H1 (cell line): ENCODE results near the gene SESN3. TPM values are rescaled to one million over a fixed set of nuclear protein-coding genes. Genes with fewer than 3 reads are reported as not detected.

ENCODE experiments used
- CTCF ChIA-PET: fragments of 300-600 bp; sonication (Branson Sonifier 250); formaldehyde crosslinking; loops from one replicate; lab custom pipeline; 2021; ENCODE audit not compliant: partially characterized antibody; lab: Charles Lee
- POLR2A ChIA-PET: fragments of 300-600 bp; sonication (Branson Sonifier 250); formaldehyde crosslinking; loops from one replicate; lab custom pipeline; 2021; ENCODE audit warnings: inconsistent platforms; ENCODE audit not compliant: partially characterized antibody; lab: Charles Lee
- DNase-seq, 2 experiments: peaks; one replicate each; pipeline versions ENCODE4 v3.0.0 to v3.0.0-alpha.2; 2010 to 2022; ENCODE audit warnings: low spot score in 2 of 2, low read depth in 1 of 2, mixed read lengths in 1 of 2
- FAIRE-seq: peaks from 2 replicates; lab custom pipeline; 2011; peaks lifted over from hg19 to GRCh38; lab: Jason Lieb, UNC
- H2AFZ ChIP-seq: 2 replicates; pipeline ENCODE4 v1.8.1; 2012; ENCODE audit warnings: low read length, inconsistent platforms
- H2AK5ac ChIP-seq: 2 replicates; pipeline ENCODE4 v1.6.1; 2013; ENCODE audit warnings: low read depth, low read length
- H2BK120ac ChIP-seq: replicated peaks from 2 replicates; pipeline ENCODE3; 2013; ENCODE audit warnings: low read depth, low read length, inconsistent platforms
- H2BK12ac ChIP-seq: 2 replicates; pipeline ENCODE4 v1.6.1; 2013; ENCODE audit warnings: low read depth, low read length
- H2BK15ac ChIP-seq: 2 replicates; pipeline ENCODE4 v1.6.1; 2013; ENCODE audit warnings: low read length
- H2BK20ac ChIP-seq: 2 replicates; pipeline ENCODE4 v1.6.1; 2013; ENCODE audit warnings: low read length
- H2BK5ac ChIP-seq: 2 replicates; pipeline ENCODE4 v1.6.1; 2013; ENCODE audit warnings: low read depth, low read length
- H3K14ac ChIP-seq: 2 replicates; pipeline ENCODE4 v1.6.1; 2013; ENCODE audit warnings: inconsistent platforms; ENCODE audit not compliant: insufficient read length
- H3K18ac ChIP-seq: 2 replicates; pipeline ENCODE4 v1.6.1; 2013; ENCODE audit warnings: low read length; ENCODE audit errors: extremely low read depth
- H3K23ac ChIP-seq: 2 replicates; pipeline ENCODE4 v1.6.1; 2013; ENCODE audit warnings: inconsistent platforms; ENCODE audit not compliant: insufficient read length
- H3K23me2 ChIP-seq: 2 replicates; pipeline ENCODE4 v1.6.1; 2013; ENCODE audit warnings: low read depth, low read length
- H3K27ac ChIP-seq: 2 replicates; pipeline ENCODE4 v1.6.1; 2011; ENCODE audit warnings: low read depth, low read length, inconsistent platforms
- H3K27me3 ChIP-seq, 4 experiments: replicated peaks in 1 of 4; 1 replicate in 1 of 4; 2 replicates in 3 of 4; pipeline versions ENCODE4 v1.6.1 to v1.8.1; 2011 to 2013; ENCODE audit warnings: low read length in 3 of 4, mild to moderate bottlenecking in 3 of 4, inconsistent platforms in 2 of 4, mixed read lengths in 2 of 4, moderate library complexity in 1 of 4; ENCODE audit not compliant: control insufficient read depth in 3 of 4, insufficient read depth in 3 of 4; ENCODE audit errors: extremely low read depth in 1 of 4
- H3K36me3 ChIP-seq, 4 experiments: 2 replicates each; pipeline versions ENCODE4 v1.6.1 to v1.8.1; 2011 to 2013; ENCODE audit warnings: mild to moderate bottlenecking in 4 of 4, low read length in 3 of 4, moderate library complexity in 2 of 4, control low read depth in 1 of 4, inconsistent platforms in 1 of 4; ENCODE audit not compliant: insufficient read depth in 4 of 4, control insufficient read depth in 2 of 4
- H3K4ac ChIP-seq: replicated peaks from 2 replicates; pipeline ENCODE3; 2013; ENCODE audit warnings: low read length, low read depth, mixed read lengths, inconsistent platforms; ENCODE audit not compliant: insufficient read length
- H3K4me1 ChIP-seq, 4 experiments: replicated peaks in 1 of 4; 1 replicate in 1 of 4; 2 replicates in 3 of 4; pipeline versions ENCODE4 v1.6.1 to v1.8.1; 2011 to 2013; ENCODE audit warnings: low read length in 3 of 4, inconsistent platforms in 2 of 4, mixed read lengths in 1 of 4; ENCODE audit not compliant: insufficient read depth in 4 of 4, control insufficient read depth in 3 of 4
- H3K4me2 ChIP-seq, 2 experiments: 2 replicates each; pipeline versions ENCODE4 v1.6.1 to v1.8.1; 2011 to 2013; ENCODE audit warnings: low read depth in 2 of 2, low read length in 2 of 2, control low read depth in 1 of 2, inconsistent platforms in 1 of 2, mild to moderate bottlenecking in 1 of 2; ENCODE audit not compliant: insufficient read depth in 1 of 2
- H3K4me3 ChIP-seq, 4 experiments: fragments of 200-600, 300-600 bp in 1 of 4; sonication (generic), shearing (Covaris generic), sonication (Bioruptor Twin) in 1 of 4; 2 replicates each; pipeline versions ENCODE4 v1.5.1 to v1.8.1; 2011 to 2016; ENCODE audit warnings: low read length in 4 of 4, low read depth in 3 of 4, control low read depth in 2 of 4, inconsistent platforms in 2 of 4, mild to moderate bottlenecking in 2 of 4, mixed read lengths in 1 of 4, moderate library complexity in 1 of 4; ENCODE audit not compliant: insufficient read depth in 2 of 4; ENCODE audit errors: extremely low read depth in 1 of 4
- H3K56ac ChIP-seq: replicated peaks from 2 replicates; pipeline ENCODE3; 2013; ENCODE audit warnings: low read depth, mild to moderate bottlenecking, mixed read lengths, low read length, inconsistent platforms; ENCODE audit not compliant: insufficient read length
- H3K79me1 ChIP-seq: 2 replicates; pipeline ENCODE4 v1.6.1; 2013; ENCODE audit warnings: low read depth, low read length, control low read depth
- H3K79me2 ChIP-seq, 2 experiments: 2 replicates each; pipeline versions ENCODE4 v1.6.1 to v1.8.1; 2012 to 2013; ENCODE audit warnings: low read length in 2 of 2, mild to moderate bottlenecking in 2 of 2, inconsistent platforms in 1 of 2; ENCODE audit not compliant: insufficient read depth in 2 of 2, control insufficient read depth in 1 of 2
- H3K9ac ChIP-seq, 4 experiments: replicated peaks in 1 of 4; 1 replicate in 1 of 4; 2 replicates in 3 of 4; pipeline versions ENCODE4 v1.6.1 to v1.8.1; 2011 to 2013; ENCODE audit warnings: low read depth in 3 of 4, low read length in 3 of 4, control low read depth in 2 of 4, mild to moderate bottlenecking in 2 of 4, moderate library complexity in 2 of 4, inconsistent platforms in 1 of 4; ENCODE audit errors: extremely low read depth in 1 of 4
- H3K9me3 ChIP-seq, 2 experiments: 2 replicates each; pipeline versions ENCODE4 v1.6.1 to v1.8.1; 2012 to 2013; ENCODE audit warnings: mild to moderate bottlenecking in 2 of 2, moderate library complexity in 2 of 2, control low read depth in 1 of 2, inconsistent platforms in 1 of 2, low read depth in 1 of 2, low read length in 1 of 2, mixed read lengths in 1 of 2; ENCODE audit not compliant: insufficient read depth in 2 of 2
- H4K20me1 ChIP-seq, 2 experiments: replicated peaks in 1 of 2; 2 replicates each; pipeline versions ENCODE3 to v1.8.1; 2011 to 2013; ENCODE audit warnings: inconsistent platforms in 2 of 2, low read length in 2 of 2, mild to moderate bottlenecking in 1 of 2; ENCODE audit not compliant: insufficient read depth in 2 of 2, control insufficient read depth in 1 of 2
- H4K5ac ChIP-seq: 2 replicates; pipeline ENCODE4 v1.6.1; 2013; ENCODE audit warnings: low read length, low read depth, mixed read lengths, inconsistent platforms; ENCODE audit not compliant: insufficient read length
- H4K8ac ChIP-seq: 2 replicates; pipeline ENCODE4 v1.8.0; 2013; ENCODE audit warnings: mild to moderate bottlenecking, moderate library complexity, low read length, inconsistent platforms; ENCODE audit not compliant: insufficient read depth; ENCODE audit errors: extremely low read depth
- H4K91ac ChIP-seq: replicated peaks from 2 replicates; pipeline ENCODE3; 2013; ENCODE audit warnings: low read length, mixed read lengths, inconsistent platforms; ENCODE audit not compliant: insufficient read length
- ATF3 ChIP-seq: IDR thresholded peaks from 2 replicates; pipeline ENCODE4 v1.6.1; 2011; ENCODE audit warnings: low read depth, mild to moderate bottlenecking, low read length; ENCODE audit not compliant: insufficient read depth
- BACH1 ChIP-seq: IDR thresholded peaks from 2 replicates; pipeline ENCODE4 v1.6.1; 2012; ENCODE audit warnings: low read length, improper control_type of control experiment
- HDAC6 ChIP-seq: IDR thresholded peaks from one replicate; pipeline ENCODE4 v1.7.1; 2012; ENCODE audit warnings: low read depth, mild to moderate bottlenecking, inconsistent platforms, low read length, moderate library complexity
- MAFK ChIP-seq: IDR thresholded peaks from 2 replicates; pipeline ENCODE4 v1.6.1; 2012; ENCODE audit warnings: low read depth, mild to moderate bottlenecking, improper control_type of control experiment, low read length
- POU5F1 ChIP-seq: IDR thresholded peaks from 2 replicates; pipeline ENCODE4 v1.6.1; 2011; ENCODE audit warnings: low read depth, mild to moderate bottlenecking, low read length, moderate library complexity
- RBBP5 ChIP-seq: IDR thresholded peaks from 2 replicates; pipeline ENCODE4 v1.7.1; 2012; ENCODE audit warnings: low read depth, mild to moderate bottlenecking, inconsistent platforms, low read length, moderate library complexity, borderline replicate concordance
- RNF2 ChIP-seq: fragments of 200-900, 300-1000 bp; sonication (generic); IDR thresholded peaks from 2 replicates; pipeline ENCODE4 v1.7.1; 2016; ENCODE audit warnings: borderline replicate concordance, low read depth, mild to moderate bottlenecking, antibody characterized with exemption, low read length; ENCODE audit not compliant: poor library complexity, severe bottlenecking; ENCODE audit errors: missing control alignments
- TEAD4 ChIP-seq: IDR thresholded peaks from 2 replicates; pipeline ENCODE4 v1.6.1; 2012; ENCODE audit warnings: low read depth, low read length, inconsistent platforms, mixed read lengths
- ZNF274 ChIP-seq: IDR thresholded peaks from 2 replicates; pipeline ENCODE4 v1.7.0; 2012; ENCODE audit warnings: low read length, borderline replicate concordance; ENCODE audit errors: extremely low read depth
- WGBS, 2 experiments: shearing (Covaris generic) in 1 of 2; methylation state at CpG; one replicate each; pipeline versions ENCODE4 v1.1.6 to v1.1.7; 2013 to 2015; ENCODE audit warnings: low lambda C conversion rate in 2 of 2, mixed read lengths in 2 of 2, inconsistent platforms in 1 of 2, low coverage in 1 of 2, missing lambda C conversion rate in 1 of 2; ENCODE audit not compliant: insufficient replicate concordance in 2 of 2, insufficient coverage in 1 of 2, insufficient read length in 1 of 2; ENCODE audit errors: extremely low coverage in 1 of 2, missing lambda C conversion rate in 1 of 2; 5-methylcytosine and 5-hydroxymethylcytosine counted together
- polyA plus RNA-seq, 7 experiments: library from polyadenylated mRNA; depleted of rRNA in 3 of 7; stranded (reverse) in 5 of 7; unstranded in 2 of 7; fragments of >200 nt in 5 of 7; fragments of 200-250 nt in 2 of 7; gene quantifications; 1 replicate in 5 of 7; 2 replicates in 1 of 7; 4 replicates in 1 of 7; pipeline versions ENCODE4 v1.2.1 to v1.2.3, GENCODE V29; 2011 to 2013; ENCODE audit warnings: missing spikeins in 2 of 7, mixed read lengths in 2 of 7
- total RNA-seq: library from RNA; stranded (reverse); fragmentation: NEBNext Ultra II Directional; extraction: Animal tissue kit (Norgen Biotek cat#: 25700); gene quantifications from 2 replicates; pipeline ENCODE4 v1.2.1, GENCODE V29; 2021
- TF ChIP-seq, protein P1 (sequence below): IDR thresholded peaks from 2 replicates; pipeline ENCODE4 v1.6.1; 2012; ENCODE audit warnings: inconsistent platforms

SESN3 gene
- total and polyA plus RNA-seq, 2 of the 8 experiments (the other 6 are each of a cell fraction or from before 2014, with no cell fraction given): 10.2 to 31.1 TPM

DNA sequence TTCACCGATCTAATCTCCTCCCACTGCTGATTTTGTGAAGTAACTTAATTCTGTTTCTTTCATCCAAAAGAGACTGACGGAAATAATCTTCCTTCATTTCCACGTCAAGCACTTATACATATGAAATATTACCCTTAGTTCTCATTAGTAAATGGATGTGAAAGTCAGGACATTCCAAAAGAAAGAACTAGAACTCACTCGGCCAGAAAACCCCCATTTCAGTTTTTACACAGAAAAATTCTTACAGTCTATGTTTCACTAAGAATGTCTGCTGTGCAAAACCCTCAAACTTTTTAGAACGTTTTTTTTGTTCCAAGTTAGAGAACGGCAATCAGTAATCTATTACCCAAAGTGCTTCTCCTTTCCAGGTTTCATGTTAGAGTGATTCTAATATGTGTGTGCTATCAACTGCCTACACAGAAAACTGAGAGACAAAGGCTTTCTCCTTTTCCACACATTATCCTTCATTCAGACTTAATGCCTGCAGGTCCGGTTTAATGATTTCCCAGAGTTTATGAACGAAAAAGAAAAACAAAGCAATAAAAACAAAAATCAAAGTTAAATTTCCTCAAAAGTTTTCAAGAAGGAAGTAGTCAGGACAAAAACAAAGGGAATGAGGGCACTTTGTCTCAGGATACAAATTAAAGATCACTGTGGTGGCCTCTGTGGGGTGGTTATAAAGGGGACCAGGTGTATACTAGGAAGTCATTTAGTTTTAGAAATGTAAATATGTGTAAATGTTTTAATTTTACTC lies 11.3 kb upstream of the SESN3 start:
- POLR2A ChIA-PET: interaction anchor here (1.2 to 2.3 kb wide), 3 partner anchors 11 to 33 kb away, joined by 3 to 7 read pairs (median 5); partner anchors contain the start of gene SESN3
- TF ChIP-seq ZNF274 (no peak), ATF3 (no peak), BACH1 (no peak), MAFK (no peak), RNF2 (no peak), POU5F1 (no peak), HDAC6 (no peak), RBBP5 (no peak), TEAD4 (no peak)
- TF ChIP-seq, protein P1, sequence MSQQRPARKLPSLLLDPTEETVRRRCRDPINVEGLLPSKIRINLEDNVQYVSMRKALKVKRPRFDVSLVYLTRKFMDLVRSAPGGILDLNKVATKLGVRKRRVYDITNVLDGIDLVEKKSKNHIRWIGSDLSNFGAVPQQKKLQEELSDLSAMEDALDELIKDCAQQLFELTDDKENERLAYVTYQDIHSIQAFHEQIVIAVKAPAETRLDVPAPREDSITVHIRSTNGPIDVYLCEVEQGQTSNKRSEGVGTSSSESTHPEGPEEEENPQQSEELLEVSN: no peak

More for the DNA sequence above, 11.3 kb upstream of the SESN3 start:
- no peaks in the 10 kb centered on the region for H3K36me3 ChIP-seq
- H3K4me1 ChIP-seq: peaks cover 0 to 12% (median 3%) of the 10 kb centered on the region in 4 experiments; a peak in 4 of 7 replicates
- no peak overlapping the region for H3K4me3 ChIP-seq
- no peak overlapping the region for H2BK15ac ChIP-seq
- peak overlapping the region; percentile 65; the same call in 1 of the 2 replicates for H2AFZ ChIP-seq
- no peaks in the 10 kb centered on the region for H3K23me2 ChIP-seq
- H3K9ac ChIP-seq: no peak overlapping the region
- H4K20me1 ChIP-seq: no peaks in the 10 kb centered on the region
- H2AK5ac ChIP-seq: no peak overlapping the region
- no peak overlapping the region for H3K18ac ChIP-seq
- H4K5ac ChIP-seq: no peak overlapping the region
- no peaks in the 10 kb centered on the region for H3K79me1 ChIP-seq
- H3K4me2 ChIP-seq: no peak overlapping the region
- CTCF ChIA-PET: interaction anchor here (1.0 kb wide), 1 partner anchor 463 kb away, joined by 5 read pairs; no protein-coding TSS in a partner anchor
- H2BK120ac ChIP-seq: no peak overlapping the region
- no peak for FAIRE-seq
- no peak overlapping the region for H2BK5ac ChIP-seq
- H4K8ac ChIP-seq: no peak overlapping the region
- no peak overlapping the region for H2BK12ac ChIP-seq
- H3K23ac ChIP-seq: no peak overlapping the region
- H3K79me2 ChIP-seq: no peaks in the 10 kb centered on the region
- no peaks in the 10 kb centered on the region; a peak in 1 of 7 replicates for H3K27me3 ChIP-seq
- no peak overlapping the region for H4K91ac ChIP-seq
- H2BK20ac ChIP-seq: no peak overlapping the region
- H3K9me3 ChIP-seq: no peaks in the 10 kb centered on the region
- no peak overlapping the region for H3K27ac ChIP-seq
- H3K14ac ChIP-seq: no peak overlapping the region
- no peak overlapping the region for H3K4ac ChIP-seq
- no peak overlapping the region for H3K56ac ChIP-seq
- 78% methylated on average over 8 of the region's 8 CpGs; no CpG with 5 or more reads in 1 of the 2 experiments for WGBS, 2 experiments
- DNase-seq: no peak
